ENCODE measurements around the gene PPIP5K2.

The PPIP5K2 gene

GRCh38 chr5:103249068-103249467 is 129.0 kb downstream of the PPIP5K2 start:
- no peak overlapping the region for H3K14ac ChIP-seq (ENCODE audit: low read length in 2 of 2)
- H3K36me3 ChIP-seq (ENCODE audit: control insufficient read depth in 1 of 2, insufficient read depth in 2 of 2, low read depth in 1 of 2, low read length in 2 of 2): no peaks in the 10 kb centered on the region
- H3K4ac ChIP-seq (ENCODE audit: low read depth in 1 of 2, low read length in 2 of 2): no peak overlapping the region
- H3K9ac ChIP-seq (ENCODE audit: low read length): no peak overlapping the region
- H2BK15ac ChIP-seq (ENCODE audit: low read depth, poor library complexity, severe bottlenecking): no peak overlapping the region
- H3K18ac ChIP-seq (ENCODE audit: low read depth in 1 of 2, low read length in 2 of 2): no peak overlapping the region
- no peak for DNase-seq
- no peak overlapping the region for H3K4me3 ChIP-seq (ENCODE audit: insufficient read depth in 1 of 2, low read depth in 1 of 2, low read length in 2 of 2)
- no peak overlapping the region for H2BK120ac ChIP-seq (ENCODE audit: low read depth, low read length)
- H3K9me3 ChIP-seq (ENCODE audit: control insufficient read depth, low read length): no peaks in the 10 kb centered on the region
- H3K27ac ChIP-seq (ENCODE audit: low read length, poor library complexity, severe bottlenecking): no peak overlapping the region
- no peaks in the 10 kb centered on the region for H3K4me1 ChIP-seq (ENCODE audit: control insufficient read depth, insufficient read depth, low read depth, low read length)
- no peaks in the 10 kb centered on the region for H3K79me1 ChIP-seq (replicated peaks; ENCODE audit: low read length, poor library complexity, severe bottlenecking)
- no peak overlapping the region for H3K4me2 ChIP-seq (ENCODE audit: low read length, poor library complexity, severe bottlenecking)
- H2BK5ac ChIP-seq (ENCODE audit: low read depth, low read length, poor library complexity, severe bottlenecking): no peak overlapping the region
- no peak overlapping the region for H4K91ac ChIP-seq (ENCODE audit: low read length)
- no peak overlapping the region for H2AFZ ChIP-seq (ENCODE audit: low read depth, low read length)
- WGBS: no CpG with 5 or more reads among the region's 2 CpGs
- H3K23ac ChIP-seq (ENCODE audit: low read length in 2 of 2): no peak overlapping the region
- H2BK12ac ChIP-seq (ENCODE audit: low read length in 2 of 2): no peak overlapping the region
- H4K8ac ChIP-seq (ENCODE audit: low read length): no peak overlapping the region
- no peak overlapping the region for H2AK5ac ChIP-seq (ENCODE audit: low read length, severe bottlenecking)
- H3K27me3 ChIP-seq (ENCODE audit: control insufficient read depth in 1 of 2, insufficient read depth in 1 of 2, low read length in 2 of 2): no peaks in the 10 kb centered on the region

GRCh38 chr5:103254921-103255320 is 134.8 kb downstream of the PPIP5K2 start:
- Histone ChIP-seq H3K4me3 (ENCODE audit: insufficient read depth in 1 of 2, low read depth in 1 of 2, low read length in 2 of 2) (no peak overlapping the region), H3K4me2 (ENCODE audit: low read length, poor library complexity, severe bottlenecking) (no peak overlapping the region), H2AK5ac (ENCODE audit: low read length, severe bottlenecking) (no peak overlapping the region), H3K36me3 (ENCODE audit: control insufficient read depth in 1 of 2, insufficient read depth in 2 of 2, low read depth in 1 of 2, low read length in 2 of 2) (peaks cover 0 to 3% of the 10 kb centered on the region in 2 experiments), H3K4me1 (ENCODE audit: control insufficient read depth, insufficient read depth, low read depth, low read length) (peaks cover 2% of the 10 kb centered on the region), H3K4ac (ENCODE audit: low read depth in 1 of 2, low read length in 2 of 2) (no peak overlapping the region), H4K8ac (ENCODE audit: low read length) (no peak overlapping the region), H3K9me3 (ENCODE audit: control insufficient read depth, low read length) (no peaks in the 10 kb centered on the region), H3K23ac (ENCODE audit: low read length in 2 of 2) (no peak overlapping the region), H3K79me1 (replicated peaks; ENCODE audit: low read length, poor library complexity, severe bottlenecking) (no peaks in the 10 kb centered on the region), H2BK12ac (ENCODE audit: low read length in 2 of 2) (no peak overlapping the region), H2BK5ac (ENCODE audit: low read depth, low read length, poor library complexity, severe bottlenecking) (no peak overlapping the region), H3K9ac (ENCODE audit: low read length) (no peak overlapping the region), H3K14ac (ENCODE audit: low read length in 2 of 2) (no peak overlapping the region), H3K27me3 (ENCODE audit: control insufficient read depth in 1 of 2, insufficient read depth in 1 of 2, low read length in 2 of 2) (no peaks in the 10 kb centered on the region), H2BK15ac (ENCODE audit: low read depth, poor library complexity, severe bottlenecking) (no peak overlapping the region), H3K18ac (ENCODE audit: low read depth in 1 of 2, low read length in 2 of 2) (no peak overlapping the region), H2BK120ac (ENCODE audit: low read depth, low read length) (no peak overlapping the region), H3K27ac (ENCODE audit: low read length, poor library complexity, severe bottlenecking) (no peak overlapping the region), H4K91ac (ENCODE audit: low read length) (no peak overlapping the region), H2AFZ (ENCODE audit: low read depth, low read length) (no peak overlapping the region)
- no CpG with 5 or more reads among the region's 1 CpG for WGBS
- DNase-seq: no peak

- Histone ChIP-seq H3K36me3 (ENCODE audit: control insufficient read depth in 1 of 2, insufficient read depth in 2 of 2, low read depth in 1 of 2, low read length in 2 of 2) (peaks cover 0 to 3% of the 10 kb centered on the region in 2 experiments), H3K79me1 (replicated peaks; ENCODE audit: low read length, poor library complexity, severe bottlenecking) (no peaks in the 10 kb centered on the region), H2BK5ac (ENCODE audit: low read depth, low read length, poor library complexity, severe bottlenecking) (no peak overlapping the region)
Observed at GRCh38 chr5:103255691-103256090, 135.6 kb downstream of the PPIP5K2 start.

GRCh38 chr5:103256178-103256577 is 136.1 kb downstream of the PPIP5K2 start:
- H3K14ac ChIP-seq (ENCODE audit: low read length in 2 of 2): no peak overlapping the region
- no peak overlapping the region for H3K9ac ChIP-seq (ENCODE audit: low read length)
- no peaks in the 10 kb centered on the region for H3K27me3 ChIP-seq (ENCODE audit: control insufficient read depth in 1 of 2, insufficient read depth in 1 of 2, low read length in 2 of 2)
- peaks cover 0 to 3% of the 10 kb centered on the region in 2 experiments for H3K36me3 ChIP-seq (ENCODE audit: control insufficient read depth in 1 of 2, insufficient read depth in 2 of 2, low read depth in 1 of 2, low read length in 2 of 2)
- no peaks in the 10 kb centered on the region for H3K79me1 ChIP-seq (replicated peaks; ENCODE audit: low read length, poor library complexity, severe bottlenecking)
- H2BK120ac ChIP-seq (ENCODE audit: low read depth, low read length): no peak overlapping the region
- 81% methylated on average over 4 of the region's 4 CpGs for WGBS
- H4K91ac ChIP-seq (ENCODE audit: low read length): no peak overlapping the region
- H3K18ac ChIP-seq (ENCODE audit: low read depth in 1 of 2, low read length in 2 of 2): no peak overlapping the region
- H2AFZ ChIP-seq (ENCODE audit: low read depth, low read length): no peak overlapping the region
- no peak overlapping the region for H3K27ac ChIP-seq (ENCODE audit: low read length, poor library complexity, severe bottlenecking)
- no peak overlapping the region for H3K23ac ChIP-seq (ENCODE audit: low read length in 2 of 2)
- H3K4ac ChIP-seq (ENCODE audit: low read depth in 1 of 2, low read length in 2 of 2): no peak overlapping the region
- H3K4me2 ChIP-seq (ENCODE audit: low read length, poor library complexity, severe bottlenecking): no peak overlapping the region
- no peak overlapping the region for H3K4me3 ChIP-seq (ENCODE audit: insufficient read depth in 1 of 2, low read depth in 1 of 2, low read length in 2 of 2)
- no peak overlapping the region for H2BK12ac ChIP-seq (ENCODE audit: low read length in 2 of 2)
- H3K4me1 ChIP-seq (ENCODE audit: control insufficient read depth, insufficient read depth, low read depth, low read length): peaks cover 2% of the 10 kb centered on the region
- no peak overlapping the region for H2BK5ac ChIP-seq (ENCODE audit: low read depth, low read length, poor library complexity, severe bottlenecking)
- no peaks in the 10 kb centered on the region for H3K9me3 ChIP-seq (ENCODE audit: control insufficient read depth, low read length)
- no peak for DNase-seq
- no peak overlapping the region for H4K8ac ChIP-seq (ENCODE audit: low read length)
- H2BK15ac ChIP-seq (ENCODE audit: low read depth, poor library complexity, severe bottlenecking): no peak overlapping the region
- H2AK5ac ChIP-seq (ENCODE audit: low read length, severe bottlenecking): no peak overlapping the region

More at GRCh38 chr5:103255691-103256090, 135.6 kb downstream of the PPIP5K2 start:
- Histone ChIP-seq H3K4me2 (ENCODE audit: low read length, poor library complexity, severe bottlenecking) (no peak overlapping the region), H3K23ac (ENCODE audit: low read length in 2 of 2) (no peak overlapping the region), H3K4me1 (ENCODE audit: control insufficient read depth, insufficient read depth, low read depth, low read length) (peaks cover 2% of the 10 kb centered on the region), H3K27ac (ENCODE audit: low read length, poor library complexity, severe bottlenecking) (no peak overlapping the region), H4K91ac (ENCODE audit: low read length) (no peak overlapping the region), H2AK5ac (ENCODE audit: low read length, severe bottlenecking) (no peak overlapping the region), H3K9me3 (ENCODE audit: control insufficient read depth, low read length) (no peaks in the 10 kb centered on the region), H4K8ac (ENCODE audit: low read length) (no peak overlapping the region), H3K14ac (ENCODE audit: low read length in 2 of 2) (no peak overlapping the region), H3K4me3 (ENCODE audit: insufficient read depth in 1 of 2, low read depth in 1 of 2, low read length in 2 of 2) (no peak overlapping the region), H2BK15ac (ENCODE audit: low read depth, poor library complexity, severe bottlenecking) (no peak overlapping the region), H3K9ac (ENCODE audit: low read length) (no peak overlapping the region), H2BK120ac (ENCODE audit: low read depth, low read length) (no peak overlapping the region), H3K4ac (ENCODE audit: low read depth in 1 of 2, low read length in 2 of 2) (no peak overlapping the region), H2AFZ (ENCODE audit: low read depth, low read length) (no peak overlapping the region), H2BK12ac (ENCODE audit: low read length in 2 of 2) (no peak overlapping the region), H3K18ac (ENCODE audit: low read depth in 1 of 2, low read length in 2 of 2) (no peak overlapping the region), H3K27me3 (ENCODE audit: control insufficient read depth in 1 of 2, insufficient read depth in 1 of 2, low read length in 2 of 2) (no peaks in the 10 kb centered on the region)
- no peak for DNase-seq
- 95% methylated on average over 7 of the region's 7 CpGs for WGBS
